Smooth muscle cell of the brain vasculature (primary cell): ENCODE results near the gene FMOD.

Experiments used
- DNase-seq: peaks from one replicate; pipeline ENCODE4 v3.0.0-alpha.2; 2012; ENCODE audit warnings: low read depth, low spot score

Gene FMOD

GRCh38 chr1:203351037-203351625 lies at the start of gene FMOD:
FMOD (minus strand) TSS chr1:203351122; CDS start chr1:203348270, 2,852 bp downstream.
- no peak for DNase-seq

- DNase-seq: no peak
Measured at GRCh38 chr1:203396595-203397194, 45.8 kb upstream of the FMOD start.

GRCh38 chr1:203395751-203396150 lies 44.8 kb upstream of the FMOD start:
- DNase-seq: no peak

- DNase-seq: no peak
Measured at GRCh38 chr1:203390298-203390697, 39.4 kb upstream of the FMOD start.

- DNase-seq: no peak
Measured at GRCh38 chr1:203388683-203389082, 37.8 kb upstream of the FMOD start.

GRCh38 chr1:203382026-203382425 lies 31.1 kb upstream of the FMOD start:
- DNase-seq: no peak

- no peak for DNase-seq
Measured at GRCh38 chr1:203381151-203381751, 30.3 kb upstream of the FMOD start.

GRCh38 chr1:203380420-203381150 lies 29.7 kb upstream of the FMOD start:
- DNase-seq: no peak

GRCh38 chr1:203379825-203380224 lies 28.9 kb upstream of the FMOD start:
- no peak for DNase-seq

- no peak for DNase-seq
Measured at GRCh38 chr1:203378556-203379245, 27.8 kb upstream of the FMOD start.

GRCh38 chr1:203373991-203374390 lies 23.1 kb upstream of the FMOD start:
- no peak for DNase-seq

GRCh38 chr1:203373002-203373401 lies 22.1 kb upstream of the FMOD start:
- no peak for DNase-seq

GRCh38 chr1:203371288-203371687 lies 20.4 kb upstream of the FMOD start:
- DNase-seq: no peak

GRCh38 chr1:203369666-203370065 lies 18.7 kb upstream of the FMOD start:
- no peak for DNase-seq

- DNase-seq: no peak
Measured at GRCh38 chr1:203368624-203369451, 17.9 kb upstream of the FMOD start.

- DNase-seq: no peak
Measured at GRCh38 chr1:203367057-203367456, 16.1 kb upstream of the FMOD start.

GRCh38 chr1:203366476-203366875 lies 15.6 kb upstream of the FMOD start:
- DNase-seq: no peak

GRCh38 chr1:203364806-203365205 lies 13.9 kb upstream of the FMOD start:
- no peak for DNase-seq

GRCh38 chr1:203364094-203364801 lies 13.3 kb upstream of the FMOD start:
- no peak for DNase-seq

- DNase-seq: no peak
Measured at GRCh38 chr1:203362720-203363025, 11.8 kb upstream of the FMOD start.
